ENCODE measurements around the gene EPC2. TPM values are rescaled to one million over a fixed set of nuclear protein-coding genes. Genes with fewer than 3 reads are reported as not detected.
"Not testable (repeated sequence)": the region's sequence is repeated elsewhere in the genome, so short reads cannot be mapped to it uniquely, and the experiment has no call there.

EPC2 gene
- total and polyA plus RNA-seq, 2 of the 8 experiments (the other 6 are each of a cell fraction or from before 2014, with no cell fraction given): 16.1 to 25.7 TPM

- H3K27me3 ChIP-seq (replicated peaks in 1 of 4; ENCODE audit: control insufficient read depth in 3 of 4, extremely low read depth in 1 of 4, insufficient read depth in 3 of 4, low read length in 3 of 4); H2BK20ac ChIP-seq (ENCODE audit: low read length); H2BK120ac ChIP-seq (replicated peaks; ENCODE audit: low read depth, low read length); H3K9ac ChIP-seq (replicated peaks in 1 of 4; ENCODE audit: extremely low read depth in 1 of 4, low read depth in 3 of 4, low read length in 3 of 4); H2BK15ac ChIP-seq (ENCODE audit: low read length); H4K91ac ChIP-seq (replicated peaks; ENCODE audit: insufficient read length, low read length); H2AFZ ChIP-seq (ENCODE audit: low read length); H3K4me2 ChIP-seq (ENCODE audit: insufficient read depth in 1 of 2, low read depth in 2 of 2, low read length in 2 of 2); H3K56ac ChIP-seq (replicated peaks; ENCODE audit: insufficient read length, low read depth, low read length); H2BK12ac ChIP-seq (ENCODE audit: low read depth, low read length); H4K20me1 ChIP-seq (replicated peaks in 1 of 2; ENCODE audit: control insufficient read depth in 1 of 2, insufficient read depth in 2 of 2, low read length in 2 of 2); H3K4ac ChIP-seq (replicated peaks; ENCODE audit: insufficient read length, low read depth, low read length); H3K23ac ChIP-seq (ENCODE audit: insufficient read length); H3K79me1 ChIP-seq (ENCODE audit: low read depth, low read length); H3K27ac ChIP-seq (ENCODE audit: low read depth, low read length); H3K4me1 ChIP-seq (replicated peaks in 1 of 4; ENCODE audit: control insufficient read depth in 3 of 4, insufficient read depth in 4 of 4, low read length in 3 of 4); FAIRE-seq; DNase-seq (ENCODE audit: low read depth in 1 of 2, low spot score in 2 of 2); H3K36me3 ChIP-seq (ENCODE audit: control insufficient read depth in 2 of 4, insufficient read depth in 4 of 4, low read length in 3 of 4); H3K23me2 ChIP-seq (ENCODE audit: low read depth, low read length); H3K18ac ChIP-seq (ENCODE audit: extremely low read depth, low read length); H2BK5ac ChIP-seq (ENCODE audit: low read depth, low read length); H4K5ac ChIP-seq (ENCODE audit: insufficient read length, low read depth, low read length); CTCF ChIA-PET (ENCODE audit: partially characterized antibody); H2AK5ac ChIP-seq (ENCODE audit: low read depth, low read length); H3K9me3 ChIP-seq (ENCODE audit: insufficient read depth in 2 of 2, low read depth in 1 of 2, low read length in 1 of 2); H3K4me3 ChIP-seq (ENCODE audit: extremely low read depth in 1 of 4, insufficient read depth in 2 of 4, low read depth in 3 of 4, low read length in 4 of 4); H4K8ac ChIP-seq (ENCODE audit: extremely low read depth, insufficient read depth, low read length); POLR2A ChIA-PET (ENCODE audit: partially characterized antibody); H3K14ac ChIP-seq (ENCODE audit: insufficient read length): not testable (repeated sequence)
- peaks cover 21 to 93% of the 10 kb centered on the region in 2 experiments for H3K79me2 ChIP-seq (ENCODE audit: control insufficient read depth in 1 of 2, insufficient read depth in 2 of 2, low read length in 2 of 2)
- 98% methylated on average over 6 of the region's 6 CpGs; no CpG with 5 or more reads in 1 of the 2 experiments for WGBS, 2 experiments (ENCODE audit: extremely low coverage in 1 of 2, insufficient coverage in 1 of 2, insufficient read length in 1 of 2, insufficient replicate concordance in 2 of 2, low coverage in 1 of 2, low lambda C conversion rate in 2 of 2, missing lambda C conversion rate in 1 of 2)
Observed at GRCh38 chr2:148681862-148682261, 37.3 kb downstream of the EPC2 start.

Data from H1 (cell line).